Measurements from ENCODE around the gene ZNF804A. TPM values are rescaled to one million over a fixed set of nuclear protein-coding genes. Genes with fewer than 3 reads are reported as not detected.

The ZNF804A gene
- total RNA-seq, 1 experiment from 2014 or later, result not detected

DNA sequence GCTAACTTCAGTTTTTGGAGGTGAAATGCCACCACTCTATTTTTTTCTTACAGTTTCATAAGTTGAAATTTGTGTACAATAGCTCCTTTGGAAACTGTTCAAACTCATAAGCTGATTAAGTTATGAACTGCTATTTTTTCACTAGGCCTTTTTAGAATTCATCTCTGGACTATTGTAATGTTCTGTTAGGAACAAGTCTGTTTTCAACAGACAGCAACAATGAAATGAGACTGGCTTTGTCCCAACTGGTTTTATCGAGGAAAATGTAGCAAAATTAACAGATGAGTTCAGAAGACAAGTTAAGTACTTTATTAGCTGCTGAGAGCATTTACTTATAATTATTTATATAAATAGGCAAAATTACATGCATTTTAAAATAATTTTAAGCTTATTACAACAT, 310.6 kb downstream of the ZNF804A start:
- Mint-ChIP-seq H3K27me3 (ENCODE audit: insufficient read depth, unreplicated experiment) (no peaks in the 10 kb centered on the region), H3K4me3 (ENCODE audit: unreplicated experiment) (no peak overlapping the region), H3K9me3 (ENCODE audit: unreplicated experiment) (peaks cover 10% of the 10 kb centered on the region), H3K27ac (ENCODE audit: unreplicated experiment) (no peak overlapping the region), H3K36me3 (ENCODE audit: insufficient read depth, unreplicated experiment) (no peaks in the 10 kb centered on the region), H3K4me1 (ENCODE audit: low read depth, unreplicated experiment) (no peaks in the 10 kb centered on the region)
- BruUV-seq (replicated peaks), result no TSS peak
- no peaks in the 10 kb centered on the region for H3K27me3 ChIP-seq (replicated peaks; ENCODE audit: control insufficient read depth, insufficient read depth, low read length)
- DNase-seq, result no peak
- TF ChIP-seq, protein P1, sequence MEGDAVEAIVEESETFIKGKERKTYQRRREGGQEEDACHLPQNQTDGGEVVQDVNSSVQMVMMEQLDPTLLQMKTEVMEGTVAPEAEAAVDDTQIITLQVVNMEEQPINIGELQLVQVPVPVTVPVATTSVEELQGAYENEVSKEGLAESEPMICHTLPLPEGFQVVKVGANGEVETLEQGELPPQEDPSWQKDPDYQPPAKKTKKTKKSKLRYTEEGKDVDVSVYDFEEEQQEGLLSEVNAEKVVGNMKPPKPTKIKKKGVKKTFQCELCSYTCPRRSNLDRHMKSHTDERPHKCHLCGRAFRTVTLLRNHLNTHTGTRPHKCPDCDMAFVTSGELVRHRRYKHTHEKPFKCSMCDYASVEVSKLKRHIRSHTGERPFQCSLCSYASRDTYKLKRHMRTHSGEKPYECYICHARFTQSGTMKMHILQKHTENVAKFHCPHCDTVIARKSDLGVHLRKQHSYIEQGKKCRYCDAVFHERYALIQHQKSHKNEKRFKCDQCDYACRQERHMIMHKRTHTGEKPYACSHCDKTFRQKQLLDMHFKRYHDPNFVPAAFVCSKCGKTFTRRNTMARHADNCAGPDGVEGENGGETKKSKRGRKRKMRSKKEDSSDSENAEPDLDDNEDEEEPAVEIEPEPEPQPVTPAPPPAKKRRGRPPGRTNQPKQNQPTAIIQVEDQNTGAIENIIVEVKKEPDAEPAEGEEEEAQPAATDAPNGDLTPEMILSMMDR (IDR thresholded peaks at IDR 0.05; ENCODE audit: insufficient read depth in 1 of 2, low read depth in 1 of 2, low read length in 1 of 2, severe bottlenecking in 1 of 2, unreplicated experiment in 1 of 2), result no peak
- peaks cover 19% of the 10 kb centered on the region for H3K4me1 ChIP-seq
- intact Hi-C loops (cut with micrococcal nuclease; ENCODE audit: unreplicated experiment), result no loop called here
- ChIA-PET CTCF (no interaction called here), POLR2A (no interaction called here)
- no peaks in the 10 kb centered on the region for H3K36me3 ChIP-seq (ENCODE audit: control insufficient read depth, insufficient read depth, low read length)
- peaks cover 3% of the 10 kb centered on the region; the same call in 1 of the 2 replicates for H3K9me3 ChIP-seq
- no peak overlapping the region for H3K4me3 ChIP-seq (ENCODE audit: low read depth, low read length)

DNA sequence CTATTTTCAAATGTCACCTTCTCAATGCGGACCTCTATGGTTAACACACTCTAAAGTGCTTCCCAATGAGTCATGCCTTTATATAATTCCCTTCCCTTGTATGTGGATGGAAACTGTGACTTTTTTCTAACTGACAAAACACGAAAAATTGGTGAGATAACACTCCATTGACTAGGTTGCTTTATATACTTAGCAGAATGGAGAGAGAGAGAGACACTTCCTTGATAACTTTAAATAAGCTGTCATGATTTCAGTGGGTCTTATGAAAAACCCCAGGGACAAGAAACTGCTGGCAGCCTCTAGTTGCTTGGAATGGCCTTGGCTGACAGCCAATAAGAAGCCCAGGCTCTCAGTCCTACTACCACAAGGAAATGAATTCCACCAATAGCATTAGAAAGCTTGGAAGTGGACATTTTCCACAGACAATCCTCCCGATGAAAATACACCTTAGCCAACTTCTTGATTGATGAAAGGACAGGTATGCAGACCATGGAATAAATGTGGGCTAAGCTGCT, 322.2 kb downstream of the ZNF804A start:
- Mint-ChIP-seq H3K4me1 (ENCODE audit: low read depth, unreplicated experiment) (peaks cover 7% of the 10 kb centered on the region), H3K36me3 (ENCODE audit: insufficient read depth, unreplicated experiment) (no peaks in the 10 kb centered on the region), H3K27me3 (ENCODE audit: insufficient read depth, unreplicated experiment) (no peaks in the 10 kb centered on the region), H3K4me3 (ENCODE audit: unreplicated experiment) (no peak overlapping the region), H3K27ac (ENCODE audit: unreplicated experiment) (no peak overlapping the region), H3K9me3 (ENCODE audit: unreplicated experiment) (peaks cover 22% of the 10 kb centered on the region)
- no peaks in the 10 kb centered on the region for H3K27me3 ChIP-seq (replicated peaks; ENCODE audit: control insufficient read depth, insufficient read depth, low read length)
- CTCF ChIA-PET, result no interaction called here
- H3K36me3 ChIP-seq (ENCODE audit: control insufficient read depth, insufficient read depth, low read length), result no peaks in the 10 kb centered on the region
- no peak overlapping the region for H3K4me3 ChIP-seq (ENCODE audit: low read depth, low read length)
- TF ChIP-seq, protein P1 (IDR thresholded peaks at IDR 0.05; ENCODE audit: insufficient read depth in 1 of 2, low read depth in 1 of 2, low read length in 1 of 2, severe bottlenecking in 1 of 2, unreplicated experiment in 1 of 2), result no peak
- BruUV-seq (replicated peaks), result no TSS peak
- intact Hi-C loops (cut with micrococcal nuclease; ENCODE audit: unreplicated experiment), result no loop called here
- no peaks in the 10 kb centered on the region for H3K4me1 ChIP-seq
- DNase-seq, result no peak
- peaks cover 2% of the 10 kb centered on the region; the same call in 1 of the 2 replicates for H3K9me3 ChIP-seq
- POLR2A ChIA-PET, result no interaction called here

DNA sequence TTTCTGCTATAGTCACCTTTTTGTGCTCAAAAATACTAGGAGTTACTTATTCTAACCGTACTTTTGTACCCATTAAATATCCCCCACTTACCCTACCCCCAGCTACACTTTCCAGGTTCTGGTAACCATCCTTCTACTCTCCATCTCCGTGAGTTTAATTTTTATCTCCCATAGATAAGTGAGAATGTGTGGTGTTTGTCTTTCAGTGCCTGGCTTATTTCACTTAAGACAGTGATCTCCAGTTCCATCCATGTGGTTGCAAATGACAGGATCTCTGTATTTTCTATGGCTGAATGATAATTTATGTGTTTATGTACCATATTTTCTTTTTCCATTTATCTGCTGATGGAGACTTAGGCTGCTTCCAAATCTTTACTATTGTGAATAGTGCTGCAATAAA, 323.3 kb downstream of the ZNF804A start:
- ChIA-PET POLR2A (no interaction called here), CTCF (no interaction called here)
- no peak overlapping the region for H3K4me3 ChIP-seq (ENCODE audit: low read depth, low read length)
- TF ChIP-seq, protein P1 (IDR thresholded peaks at IDR 0.05; ENCODE audit: insufficient read depth in 1 of 2, low read depth in 1 of 2, low read length in 1 of 2, severe bottlenecking in 1 of 2, unreplicated experiment in 1 of 2), result no peak
- Mint-ChIP-seq H3K9me3 (ENCODE audit: unreplicated experiment) (peaks cover 34% of the 10 kb centered on the region), H3K27me3 (ENCODE audit: insufficient read depth, unreplicated experiment) (no peaks in the 10 kb centered on the region), H3K36me3 (ENCODE audit: insufficient read depth, unreplicated experiment) (no peaks in the 10 kb centered on the region), H3K4me1 (ENCODE audit: low read depth, unreplicated experiment) (peaks cover 7% of the 10 kb centered on the region), H3K4me3 (ENCODE audit: unreplicated experiment) (no peak overlapping the region), H3K27ac (ENCODE audit: unreplicated experiment) (no peak overlapping the region)
- H3K9me3 ChIP-seq, result peaks cover 7% of the 10 kb centered on the region; the same call in 1 of the 2 replicates
- no peaks in the 10 kb centered on the region for H3K4me1 ChIP-seq
- DNase-seq, result no peak
- no peaks in the 10 kb centered on the region for H3K36me3 ChIP-seq (ENCODE audit: control insufficient read depth, insufficient read depth, low read length)
- H3K27me3 ChIP-seq (replicated peaks; ENCODE audit: control insufficient read depth, insufficient read depth, low read length), result no peaks in the 10 kb centered on the region
- intact Hi-C loops (cut with micrococcal nuclease; ENCODE audit: unreplicated experiment), result no loop called here
- no TSS peak for BruUV-seq (replicated peaks)
